Mesendoderm (in vitro differentiated cells): ENCODE measurements around the gene PDE6B.

Experiments used
- DNase-seq: peaks from one replicate; pipeline ENCODE4 v3.0.0; 2013
- H2AK5ac ChIP-seq: 2 replicates; pipeline ENCODE4 v1.6.1; 2013; ENCODE audit warnings: low read length, inconsistent platforms
- H2BK120ac ChIP-seq: 2 replicates; pipeline ENCODE4 v1.6.1; 2013; ENCODE audit warnings: low read depth, mild to moderate bottlenecking, low read length, moderate library complexity, mixed read lengths
- H2BK15ac ChIP-seq: replicated peaks from 2 replicates; pipeline ENCODE4 v1.6.1; 2013; ENCODE audit warnings: low read depth, mild to moderate bottlenecking, moderate library complexity
- H2BK5ac ChIP-seq: 2 replicates; pipeline ENCODE4 v1.6.1; 2013; ENCODE audit warnings: low read length, inconsistent platforms
- H3K18ac ChIP-seq: 2 replicates; pipeline ENCODE4 v1.6.1; 2013; ENCODE audit warnings: mild to moderate bottlenecking, low read length, mixed read lengths
- H3K23ac ChIP-seq: one replicate; pipeline ENCODE4 v1.6.1; 2013; ENCODE audit warnings: low read length
- H3K27ac ChIP-seq: 2 replicates; pipeline ENCODE4 v1.5.1; 2013; ENCODE audit warnings: low read depth, mild to moderate bottlenecking, inconsistent platforms, low read length, moderate library complexity
- H3K27me3 ChIP-seq: 2 replicates; pipeline ENCODE4 v1.6.1; 2013; ENCODE audit warnings: low read length, control low read depth, mild to moderate bottlenecking, inconsistent platforms; ENCODE audit not compliant: insufficient read depth, poor library complexity
- H3K36me3 ChIP-seq: 2 replicates; pipeline ENCODE4 v1.6.1; 2013; ENCODE audit warnings: low read length, inconsistent platforms; ENCODE audit not compliant: control insufficient read depth, insufficient read depth
- H3K4ac ChIP-seq: one replicate; pipeline ENCODE4 v1.6.1; 2013; ENCODE audit warnings: low read depth, mild to moderate bottlenecking, low read length, moderate library complexity
- H3K4me1 ChIP-seq: 2 replicates; pipeline ENCODE4 v1.6.1; 2013; ENCODE audit warnings: low read depth, low read length, inconsistent platforms; ENCODE audit not compliant: control insufficient read depth
- H3K4me2 ChIP-seq: 2 replicates; pipeline ENCODE4 v1.6.1; 2013; ENCODE audit warnings: low read length
- H3K4me3 ChIP-seq: 2 replicates; pipeline ENCODE4 v1.5.1; 2013; ENCODE audit warnings: mild to moderate bottlenecking, low read length
- H3K56ac ChIP-seq: one replicate; pipeline ENCODE4 v1.6.1; 2013; ENCODE audit warnings: low read length
- H3K79me1 ChIP-seq: 2 replicates; pipeline ENCODE4 v1.6.1; 2013; ENCODE audit warnings: low read length, inconsistent platforms
- H3K79me2 ChIP-seq: 2 replicates; pipeline ENCODE4 v1.6.1; 2013; ENCODE audit warnings: mild to moderate bottlenecking, low read length; ENCODE audit not compliant: control insufficient read depth, insufficient read depth
- H3K9ac ChIP-seq: 2 replicates; pipeline ENCODE4 v1.6.1; 2013; ENCODE audit warnings: low read length, inconsistent platforms
- H4K5ac ChIP-seq: one replicate; pipeline ENCODE4 v1.6.1; 2013; ENCODE audit warnings: low read length
- H4K8ac ChIP-seq: one replicate; pipeline ENCODE4 v1.6.1; 2013; ENCODE audit warnings: low read depth, mild to moderate bottlenecking, control low read depth, low read length, moderate library complexity
- WGBS: extraction: QIAGEN DNeasy Blood & Tissue Kit; methylation state at CpG from one replicate; pipeline ENCODE4 v1.1.7; 2013; ENCODE audit warnings: low lambda C conversion rate, missing lambda C conversion rate; ENCODE audit not compliant: insufficient coverage; ENCODE audit errors: extremely low coverage; 5-methylcytosine and 5-hydroxymethylcytosine counted together

PDE6B gene

GRCh38 chr4:654871-655463 is 29.6 kb downstream of the PDE6B start:
- H3K4me3 ChIP-seq = no peak overlapping the region
- no peak overlapping the region for H2AK5ac ChIP-seq
- no peak overlapping the region for H4K5ac ChIP-seq
- H3K56ac ChIP-seq = no peak overlapping the region
- no peak overlapping the region for H3K9ac ChIP-seq
- H3K27me3 ChIP-seq = no peaks in the 10 kb centered on the region
- no peak overlapping the region for H3K4me2 ChIP-seq
- no peaks in the 10 kb centered on the region for H3K36me3 ChIP-seq
- H2BK120ac ChIP-seq = no peak overlapping the region
- no peak overlapping the region for H4K8ac ChIP-seq
- H3K79me2 ChIP-seq = no peaks in the 10 kb centered on the region
- H2BK15ac ChIP-seq = no peak overlapping the region
- H3K18ac ChIP-seq = no peak overlapping the region
- H3K4me1 ChIP-seq = no peaks in the 10 kb centered on the region
- H3K23ac ChIP-seq = no peak overlapping the region
- no CpG with 5 or more reads among the region's 17 CpGs for WGBS
- H3K4ac ChIP-seq = no peak overlapping the region
- no peak overlapping the region for H2BK5ac ChIP-seq
- no peak for DNase-seq
- no peaks in the 10 kb centered on the region for H3K79me1 ChIP-seq
- H3K27ac ChIP-seq = no peak overlapping the region

- no peaks in the 10 kb centered on the region for H3K27me3 ChIP-seq
Measured at GRCh38 chr4:655464-656151, 30.2 kb downstream of the PDE6B start.

DNA sequence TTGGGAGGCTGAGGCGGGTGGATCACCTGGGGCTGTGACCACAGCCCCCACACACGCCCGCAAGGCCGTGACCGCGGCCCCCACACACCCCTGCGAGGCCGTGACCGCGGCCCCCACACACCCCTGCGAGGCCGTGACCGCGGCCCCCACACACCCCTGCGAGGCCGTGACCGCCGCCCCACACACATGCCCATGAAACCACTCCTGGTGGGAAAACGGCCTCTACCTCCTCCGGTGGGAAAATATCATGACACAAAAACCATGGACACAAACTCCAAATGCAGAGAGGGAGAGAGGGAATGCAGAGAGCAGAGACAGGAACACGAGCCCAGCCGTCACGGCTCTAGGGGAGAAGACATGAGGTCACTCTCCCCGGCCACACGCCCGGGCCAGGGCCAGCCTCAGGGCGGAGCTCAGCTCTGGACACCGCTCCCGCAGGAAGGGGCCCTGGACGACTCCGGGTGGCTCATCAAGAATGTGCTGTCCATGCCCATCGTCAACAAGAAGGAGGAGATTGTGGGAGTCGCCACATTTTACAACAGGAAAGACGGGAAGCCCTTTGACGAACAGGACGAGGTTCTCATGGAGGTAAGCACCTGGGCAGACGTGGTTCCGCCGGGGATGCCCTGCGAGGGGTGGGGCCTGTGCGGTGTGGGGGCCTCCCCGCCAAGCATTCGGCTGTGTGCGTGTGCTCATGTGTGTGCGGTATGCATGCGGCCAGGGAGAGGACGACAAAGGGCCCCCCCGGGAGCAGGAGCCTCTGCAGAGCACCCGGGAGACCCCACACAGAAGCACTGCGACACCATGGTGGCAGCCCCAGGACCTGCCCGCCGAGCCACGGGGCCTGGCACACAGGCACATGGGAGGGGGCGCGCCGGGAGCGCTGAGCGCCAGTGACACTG is 31.3 kb downstream of the PDE6B start:
- DNase-seq = no peak
- no peaks in the 10 kb centered on the region for H3K4me1 ChIP-seq
- no peak overlapping the region for H4K5ac ChIP-seq
- H3K79me1 ChIP-seq = no peaks in the 10 kb centered on the region
- no peak overlapping the region for H4K8ac ChIP-seq
- no peak overlapping the region for H3K27ac ChIP-seq
- H2AK5ac ChIP-seq = no peak overlapping the region
- H2BK15ac ChIP-seq = no peak overlapping the region
- no peak overlapping the region for H2BK5ac ChIP-seq
- no peak overlapping the region for H3K18ac ChIP-seq
- WGBS = no CpG with 5 or more reads among the region's 58 CpGs
- H3K36me3 ChIP-seq = no peaks in the 10 kb centered on the region
- no peaks in the 10 kb centered on the region for H3K27me3 ChIP-seq
- no peak overlapping the region for H3K4ac ChIP-seq
- no peak overlapping the region for H3K4me3 ChIP-seq
- H2BK120ac ChIP-seq = no peak overlapping the region
- no peak overlapping the region for H3K9ac ChIP-seq
- H3K56ac ChIP-seq = no peak overlapping the region
- no peak overlapping the region for H3K4me2 ChIP-seq
- no peaks in the 10 kb centered on the region for H3K79me2 ChIP-seq
- H3K23ac ChIP-seq = no peak overlapping the region

More at GRCh38 chr4:655464-656151, 30.2 kb downstream of the PDE6B start:
- no peaks in the 10 kb centered on the region for H3K79me1 ChIP-seq
- H3K9ac ChIP-seq = no peak overlapping the region
- no peak for DNase-seq
- no peak overlapping the region for H3K56ac ChIP-seq
- no peak overlapping the region for H2BK5ac ChIP-seq
- H2AK5ac ChIP-seq = no peak overlapping the region
- no peak overlapping the region for H2BK120ac ChIP-seq
- no CpG with 5 or more reads among the region's 26 CpGs for WGBS
- no peak overlapping the region for H4K8ac ChIP-seq
- H3K79me2 ChIP-seq = no peaks in the 10 kb centered on the region
- no peak overlapping the region for H4K5ac ChIP-seq
- no peak overlapping the region for H3K4ac ChIP-seq
- H3K36me3 ChIP-seq = no peaks in the 10 kb centered on the region
- H2BK15ac ChIP-seq = no peak overlapping the region
- no peak overlapping the region for H3K18ac ChIP-seq
- no peak overlapping the region for H3K27ac ChIP-seq
- no peak overlapping the region for H3K23ac ChIP-seq
- H3K4me3 ChIP-seq = no peak overlapping the region
- no peaks in the 10 kb centered on the region for H3K4me1 ChIP-seq
- no peak overlapping the region for H3K4me2 ChIP-seq

DNA sequence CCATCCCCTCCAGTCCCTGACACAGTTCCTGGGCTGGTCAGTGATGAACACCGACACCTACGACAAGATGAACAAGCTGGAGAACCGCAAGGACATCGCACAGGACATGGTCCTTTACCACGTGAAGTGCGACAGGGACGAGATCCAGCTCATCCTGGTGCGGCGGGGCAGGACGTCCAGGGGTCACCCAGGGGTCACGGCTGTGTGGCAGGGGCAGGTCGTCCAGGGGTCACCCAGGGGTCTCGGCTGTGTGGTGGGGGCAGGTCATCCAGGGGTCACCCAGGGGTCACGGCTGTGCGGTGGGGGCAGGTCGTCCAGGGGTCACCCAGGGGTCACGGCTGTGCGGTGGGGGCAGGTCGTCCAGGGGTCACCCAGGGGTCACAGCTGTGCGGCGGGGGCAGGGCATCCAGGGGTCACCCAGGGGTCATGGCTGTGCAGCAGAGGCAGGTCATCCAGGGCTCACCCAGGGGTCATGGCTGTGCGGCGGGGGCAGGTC is 32.0 kb downstream of the PDE6B start:
- no peak overlapping the region for H3K4me3 ChIP-seq
- no peak overlapping the region for H3K27ac ChIP-seq
- no peak overlapping the region for H3K56ac ChIP-seq
- H2AK5ac ChIP-seq = no peak overlapping the region
- H4K5ac ChIP-seq = no peak overlapping the region
- no peak overlapping the region for H3K23ac ChIP-seq
- no peaks in the 10 kb centered on the region for H3K36me3 ChIP-seq
- H3K27me3 ChIP-seq = no peaks in the 10 kb centered on the region
- H3K79me2 ChIP-seq = no peaks in the 10 kb centered on the region
- no peaks in the 10 kb centered on the region for H3K4me1 ChIP-seq
- WGBS = no CpG with 5 or more reads among the region's 23 CpGs
- no peak overlapping the region for H3K9ac ChIP-seq
- no peak for DNase-seq
- H3K18ac ChIP-seq = no peak overlapping the region
- no peak overlapping the region for H3K4me2 ChIP-seq
- no peak overlapping the region for H2BK120ac ChIP-seq
- no peak overlapping the region for H4K8ac ChIP-seq
- H2BK5ac ChIP-seq = no peak overlapping the region
- no peak overlapping the region for H3K4ac ChIP-seq
- no peak overlapping the region for H2BK15ac ChIP-seq
- H3K79me1 ChIP-seq = no peaks in the 10 kb centered on the region

DNA sequence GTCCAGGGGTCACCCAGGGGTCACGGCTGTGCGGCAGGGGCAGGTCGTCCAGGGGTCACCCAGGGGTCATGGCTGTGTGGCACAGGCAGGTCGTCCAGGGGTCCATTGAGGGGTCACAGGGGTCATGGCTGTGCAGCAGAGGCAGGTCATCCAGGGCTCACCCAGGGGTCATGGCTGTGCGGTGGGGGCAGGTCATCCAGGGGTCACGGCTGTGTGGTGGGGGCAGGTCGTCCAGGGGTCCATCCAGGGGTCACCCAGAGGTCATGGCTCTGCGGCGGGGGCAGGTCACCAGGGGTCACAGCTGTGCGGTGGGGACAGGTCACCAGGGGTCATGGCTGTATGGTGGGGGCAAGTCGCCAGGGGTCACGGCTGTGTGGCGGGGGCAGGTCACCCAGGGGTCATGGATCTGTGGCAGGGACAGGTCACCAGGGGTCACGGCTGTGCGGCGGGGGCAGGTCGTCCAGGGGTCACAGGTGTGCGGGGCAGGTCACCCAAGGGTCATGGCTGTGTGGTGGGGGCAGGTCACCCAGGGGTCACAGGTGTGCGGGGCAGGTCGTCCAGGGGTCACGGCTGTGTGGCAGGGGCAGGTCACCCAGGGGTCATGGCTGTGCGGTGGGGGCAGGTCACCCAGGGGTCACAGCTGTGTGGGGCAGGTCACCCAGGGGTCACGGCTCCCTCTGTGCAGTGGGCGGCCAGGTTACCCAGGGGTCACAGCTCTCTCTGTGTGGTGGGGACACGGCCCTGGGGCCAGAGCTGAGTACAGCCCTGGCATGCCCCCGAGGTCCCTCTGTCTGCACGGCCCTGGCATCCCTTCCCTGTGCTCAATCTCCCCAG is 32.7 kb downstream of the PDE6B start:
- no peaks in the 10 kb centered on the region for H3K4me1 ChIP-seq
- no peak overlapping the region for H3K23ac ChIP-seq
- no peak overlapping the region for H4K8ac ChIP-seq
- H3K18ac ChIP-seq = no peak overlapping the region
- no peak overlapping the region for H2BK120ac ChIP-seq
- no peaks in the 10 kb centered on the region for H3K79me2 ChIP-seq
- H3K27me3 ChIP-seq = no peaks in the 10 kb centered on the region
- no peaks in the 10 kb centered on the region for H3K36me3 ChIP-seq
- H3K79me1 ChIP-seq = no peaks in the 10 kb centered on the region
- no CpG with 5 or more reads among the region's 27 CpGs for WGBS
- no peak overlapping the region for H3K4me2 ChIP-seq
- H3K27ac ChIP-seq = no peak overlapping the region
- no peak overlapping the region for H3K4ac ChIP-seq
- no peak overlapping the region for H2BK5ac ChIP-seq
- no peak overlapping the region for H3K56ac ChIP-seq
- H3K9ac ChIP-seq = no peak overlapping the region
- DNase-seq = no peak
- H4K5ac ChIP-seq = no peak overlapping the region
- no peak overlapping the region for H2BK15ac ChIP-seq
- H3K4me3 ChIP-seq = no peak overlapping the region
- no peak overlapping the region for H2AK5ac ChIP-seq
